Forelimb muscle (tissue), 1 donor: Measurements from ENCODE around the gene ZNF346. TPM values are rescaled to one million over a fixed set of nuclear protein-coding genes. Genes with fewer than 3 reads are reported as not detected.
"Not testable (repeated sequence)": the region's sequence is repeated elsewhere in the genome, so short reads cannot be mapped to it uniquely, and the experiment has no call there.

Experiments
- DNase-seq: peaks from one replicate; pipeline ENCODE4 v3.0.0-alpha.2; 2013; ENCODE audit warnings: low read depth
- polyA plus RNA-seq: library from polyadenylated mRNA; unstranded; fragments of 120-200 nt; gene quantifications from one replicate; pipeline ENCODE4 v1.2.1, GENCODE V29; 2013; ENCODE audit not compliant: insufficient read length

ZNF346 gene
- polyA plus RNA-seq, 1 donor = 15.9 TPM

GRCh38 chr5:177010153-177010552, 12.3 kb upstream of the ZNF346 start:
- DNase-seq = no peak

GRCh38 chr5:177015156-177015555, 7.3 kb upstream of the ZNF346 start:
- no peak for DNase-seq

GRCh38 chr5:177018341-177018740, 4.2 kb upstream of the ZNF346 start:
- DNase-seq = no peak

- DNase-seq = no peak
These were observed 2.5 kb upstream of the ZNF346 start for GRCh38 chr5:177020033-177020432.

- DNase-seq = no peak
These were observed 788 bp downstream of the ZNF346 start for GRCh38 chr5:177023303-177023664.

GRCh38 chr5:177024559-177024958, 2.1 kb downstream of the ZNF346 start:
- no peak for DNase-seq

DNA sequence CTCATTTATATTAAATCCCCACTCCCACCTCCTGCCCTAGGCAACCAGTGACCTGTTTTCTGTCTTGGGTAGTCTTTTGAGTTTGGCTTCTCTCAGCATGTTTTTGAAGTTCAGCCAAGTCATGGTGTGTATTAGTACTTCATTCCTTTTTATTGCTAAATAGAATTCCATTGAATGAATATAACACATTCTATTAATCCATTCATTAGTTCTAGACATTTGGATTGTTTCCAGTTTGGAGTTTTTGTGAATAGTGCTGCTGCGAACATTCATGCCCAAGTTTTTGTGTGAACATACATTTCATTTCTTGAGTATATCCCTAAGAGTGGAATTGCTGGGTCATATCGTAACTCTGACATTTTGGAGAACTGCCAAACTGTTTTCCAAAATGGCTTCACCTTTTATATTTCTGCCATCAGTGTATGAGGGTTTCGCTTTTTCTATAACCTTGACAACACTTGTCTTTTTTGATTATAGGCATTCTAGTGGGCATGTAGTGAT, 2.7 kb downstream of the ZNF346 start:
- no peak for DNase-seq

DNA sequence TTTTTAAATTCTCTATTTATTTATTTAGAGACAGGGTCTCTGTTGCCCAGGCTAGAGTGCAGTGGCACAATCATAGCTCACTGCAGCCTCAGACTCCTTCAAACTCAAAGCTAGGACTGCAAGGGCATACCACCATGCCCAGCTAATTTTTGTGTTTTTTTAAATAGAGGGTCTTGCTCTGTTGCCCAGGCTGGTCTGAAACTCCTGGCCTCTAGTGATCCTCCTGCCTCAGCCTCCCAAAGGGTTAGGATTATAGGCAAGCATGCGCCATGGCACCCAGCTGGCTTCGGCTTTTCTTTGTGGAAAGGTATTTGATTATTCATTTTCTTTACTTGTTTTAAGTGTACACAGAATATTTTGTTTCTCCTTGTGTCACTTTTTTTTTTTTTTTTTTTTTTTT, 5.2 kb downstream of the ZNF346 start:
- DNase-seq = no peak

- no peak for DNase-seq
These were observed 7.0 kb downstream of the ZNF346 start for GRCh38 chr5:177029498-177029897.

- no peak for DNase-seq
These were observed 13.5 kb downstream of the ZNF346 start for GRCh38 chr5:177035976-177036375.

DNA sequence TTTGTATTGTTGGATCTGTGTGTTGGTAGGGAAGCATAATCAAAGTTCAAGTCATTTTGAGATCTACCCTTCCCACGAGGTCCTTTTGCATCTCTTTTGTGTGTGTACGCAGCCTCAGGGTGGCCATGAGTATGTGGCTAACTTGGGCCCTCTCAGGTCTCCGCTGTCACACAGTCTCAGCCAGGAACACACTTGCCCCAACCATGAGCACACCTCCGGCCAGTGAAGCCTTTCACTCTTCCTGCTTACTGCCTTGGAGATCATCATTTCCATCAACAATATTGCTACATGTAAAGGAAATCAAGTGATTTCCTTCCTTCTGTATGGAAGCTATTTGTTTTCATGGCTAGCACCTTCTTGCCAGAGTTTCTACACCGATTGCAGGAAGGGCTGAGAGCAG, 13.9 kb downstream of the ZNF346 start:
- no peak for DNase-seq

- DNase-seq = no peak
These were observed 14.4 kb downstream of the ZNF346 start for GRCh38 chr5:177036921-177037320.

GRCh38 chr5:177040814-177041420, 18.4 kb downstream of the ZNF346 start:
- no peak for DNase-seq

GRCh38 chr5:177041936-177042335, 19.4 kb downstream of the ZNF346 start:
- no peak for DNase-seq

- no peak for DNase-seq
These were observed 20.6 kb downstream of the ZNF346 start for GRCh38 chr5:177043114-177043513.

DNA sequence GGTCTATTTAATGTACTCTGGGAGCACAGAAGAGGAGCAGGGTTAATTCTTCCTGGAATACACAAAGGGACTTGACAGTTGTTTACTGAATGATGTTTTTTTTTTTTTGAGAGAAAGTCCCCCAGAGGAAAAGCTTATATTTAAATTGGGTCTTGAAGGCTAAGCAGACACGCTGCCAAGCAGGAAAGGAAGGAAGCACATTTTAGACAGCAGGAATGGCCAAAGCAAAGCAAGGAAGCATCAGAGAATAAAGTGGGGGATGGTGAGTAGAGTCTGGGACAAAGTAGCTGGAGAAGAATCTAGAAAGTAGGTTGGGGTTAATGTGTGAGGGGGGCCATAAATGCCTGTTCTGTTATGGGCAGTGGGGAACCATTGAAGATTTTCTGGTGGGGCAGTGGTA, 21.5 kb downstream of the ZNF346 start:
- no peak for DNase-seq

GRCh38 chr5:177044641-177045040, 22.1 kb downstream of the ZNF346 start:
- no peak for DNase-seq

GRCh38 chr5:177045631-177046030, 23.1 kb downstream of the ZNF346 start:
- DNase-seq = no peak

GRCh38 chr5:177048531-177048930, 26.0 kb downstream of the ZNF346 start:
- not testable (repeated sequence) for DNase-seq

GRCh38 chr5:177049285-177049684, 26.8 kb downstream of the ZNF346 start:
- no peak for DNase-seq

- DNase-seq = no peak
These were observed 42.2 kb downstream of the ZNF346 start for GRCh38 chr5:177064500-177065277.

GRCh38 chr5:177065491-177065890, 43.0 kb downstream of the ZNF346 start:
- no peak for DNase-seq

- no peak for DNase-seq
These were observed 43.7 kb downstream of the ZNF346 start for GRCh38 chr5:177066224-177066623.
